GM10248 (cell line): Measurements from ENCODE around the gene MRPL20.
"Not testable (repeated sequence)": the region's sequence is repeated elsewhere in the genome, so short reads cannot be mapped to it uniquely, and the experiment has no call there.

Experiments used
- CTCF ChIA-PET: fragments of 300-600 bp; sonication (Branson Sonifier 250); formaldehyde crosslinking; extraction: SDS; loops from one replicate; lab custom pipeline; 2021; ENCODE audit warnings: antibody characterized with exemption; lab: Yijun Ruan, JAX
- POLR2A ChIA-PET: fragments of 350-650 bp; sonication (Branson Sonifier 250); formaldehyde crosslinking; extraction: SDS; loops from one replicate; lab custom pipeline; 2020; ENCODE audit warnings: antibody characterized with exemption; lab: Yijun Ruan, JAX
- DNase-seq: peaks from one replicate; pipeline ENCODE4 v3.0.0; 2012; ENCODE audit errors: extremely low spot score
- TF ChIP-seq, protein P1 (sequence below): IDR thresholded peaks from 2 replicates; pipeline ENCODE4 v1.5.1; 2012; ENCODE audit warnings: mild to moderate bottlenecking, low read depth; ENCODE audit errors: extremely low read depth, missing control alignments, control extremely low read depth

The MRPL20 gene

DNA sequence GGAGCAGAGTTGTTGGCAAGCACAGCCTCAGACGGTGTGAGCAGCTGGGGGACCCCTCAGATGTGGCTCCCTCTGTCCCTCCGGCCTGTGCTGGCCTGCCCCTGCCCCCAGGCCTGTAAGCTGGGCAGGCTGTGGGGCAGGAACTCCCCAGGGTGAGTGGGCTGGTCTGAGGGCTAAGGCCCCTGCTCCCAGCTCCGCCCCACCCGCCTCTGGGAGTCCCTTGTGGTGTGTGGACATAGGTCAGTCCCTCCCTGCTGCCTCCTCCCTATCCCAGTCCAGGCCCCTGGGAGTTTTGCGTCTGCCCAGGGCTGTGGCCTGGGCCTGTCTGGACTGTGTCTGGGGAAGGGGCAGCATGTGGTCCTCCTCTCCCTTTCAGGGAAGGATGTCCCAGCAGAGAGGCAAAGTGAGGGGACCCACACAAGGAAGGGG is 24.8 kb upstream of the MRPL20 start:
- CTCF ChIA-PET, result no interaction called here
- DNase-seq, result no peak
- TF ChIP-seq, protein P1, sequence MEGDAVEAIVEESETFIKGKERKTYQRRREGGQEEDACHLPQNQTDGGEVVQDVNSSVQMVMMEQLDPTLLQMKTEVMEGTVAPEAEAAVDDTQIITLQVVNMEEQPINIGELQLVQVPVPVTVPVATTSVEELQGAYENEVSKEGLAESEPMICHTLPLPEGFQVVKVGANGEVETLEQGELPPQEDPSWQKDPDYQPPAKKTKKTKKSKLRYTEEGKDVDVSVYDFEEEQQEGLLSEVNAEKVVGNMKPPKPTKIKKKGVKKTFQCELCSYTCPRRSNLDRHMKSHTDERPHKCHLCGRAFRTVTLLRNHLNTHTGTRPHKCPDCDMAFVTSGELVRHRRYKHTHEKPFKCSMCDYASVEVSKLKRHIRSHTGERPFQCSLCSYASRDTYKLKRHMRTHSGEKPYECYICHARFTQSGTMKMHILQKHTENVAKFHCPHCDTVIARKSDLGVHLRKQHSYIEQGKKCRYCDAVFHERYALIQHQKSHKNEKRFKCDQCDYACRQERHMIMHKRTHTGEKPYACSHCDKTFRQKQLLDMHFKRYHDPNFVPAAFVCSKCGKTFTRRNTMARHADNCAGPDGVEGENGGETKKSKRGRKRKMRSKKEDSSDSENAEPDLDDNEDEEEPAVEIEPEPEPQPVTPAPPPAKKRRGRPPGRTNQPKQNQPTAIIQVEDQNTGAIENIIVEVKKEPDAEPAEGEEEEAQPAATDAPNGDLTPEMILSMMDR, result no peak
- POLR2A ChIA-PET, result no interaction called here

GRCh38 chr1:1430992-1431844 is 24.1 kb upstream of the MRPL20 start:
- CTCF ChIA-PET, result interaction anchor here (1.8 to 2.9 kb wide), 2 partner anchors 10 to 16 kb away, joined by 5 to 14 read pairs; no protein-coding TSS in a partner anchor
- TF ChIP-seq, protein P1, result no peak
- DNase-seq, result no peak
- POLR2A ChIA-PET, result no interaction called here

DNA sequence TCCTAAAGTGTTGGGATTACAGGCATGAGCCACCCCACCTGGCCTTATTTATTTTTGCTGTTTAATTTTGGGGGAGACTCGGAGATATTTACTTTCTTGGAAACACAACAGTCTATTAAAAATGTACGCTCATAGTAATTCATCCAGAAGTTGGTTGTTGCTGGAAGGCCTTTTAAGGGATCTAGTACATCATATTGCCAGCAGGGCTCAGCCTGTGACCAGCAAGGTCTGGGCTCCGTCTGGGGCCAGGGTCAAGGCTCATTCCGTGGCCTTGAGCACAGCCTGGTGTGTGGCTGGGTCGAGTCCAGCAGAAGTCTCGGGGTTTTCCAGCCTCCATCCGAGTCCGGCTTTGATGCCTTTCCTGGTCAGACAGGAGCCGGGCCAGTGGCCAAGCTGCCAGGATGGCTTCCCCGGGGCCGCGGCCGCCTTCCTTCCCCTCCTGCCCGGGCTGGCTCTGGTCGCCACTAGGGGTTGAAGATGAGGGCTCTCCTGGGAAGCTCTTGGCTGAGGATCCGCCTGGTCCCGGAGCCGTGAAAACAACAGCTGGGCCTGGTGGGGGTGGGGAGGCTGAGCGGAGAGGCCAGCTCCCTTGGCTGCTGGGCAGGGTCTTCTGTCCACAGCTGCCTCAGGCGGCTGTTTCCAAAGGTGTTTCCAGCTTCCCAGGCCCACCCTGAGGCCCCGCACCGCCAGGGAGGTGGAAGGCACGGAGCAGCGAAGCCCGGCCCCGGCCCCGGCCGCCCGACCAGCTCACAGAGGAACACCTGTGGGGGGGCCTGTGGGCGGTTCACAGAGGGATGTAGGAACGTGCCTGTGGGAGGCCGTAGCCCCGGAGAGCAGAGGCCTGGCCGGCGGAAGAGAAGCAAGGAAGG is 23.3 kb upstream of the MRPL20 start:
- ChIA-PET CTCF (interaction anchor here (1.8 to 2.9 kb wide), 2 partner anchors 11 to 15 kb away, joined by 5 to 14 read pairs; no protein-coding TSS in a partner anchor), POLR2A (no interaction called here)
- no peak for DNase-seq
- TF ChIP-seq, protein P1, result no peak

- TF ChIP-seq, protein P1, result no peak
- ChIA-PET CTCF (interaction anchor here (1.8 to 2.9 kb wide), 2 partner anchors 12 to 14 kb away, joined by 5 to 14 read pairs; no protein-coding TSS in a partner anchor), POLR2A (no interaction called here)
- DNase-seq, result no peak
Observed at GRCh38 chr1:1429671-1430073, 22.6 kb upstream of the MRPL20 start.

DNA sequence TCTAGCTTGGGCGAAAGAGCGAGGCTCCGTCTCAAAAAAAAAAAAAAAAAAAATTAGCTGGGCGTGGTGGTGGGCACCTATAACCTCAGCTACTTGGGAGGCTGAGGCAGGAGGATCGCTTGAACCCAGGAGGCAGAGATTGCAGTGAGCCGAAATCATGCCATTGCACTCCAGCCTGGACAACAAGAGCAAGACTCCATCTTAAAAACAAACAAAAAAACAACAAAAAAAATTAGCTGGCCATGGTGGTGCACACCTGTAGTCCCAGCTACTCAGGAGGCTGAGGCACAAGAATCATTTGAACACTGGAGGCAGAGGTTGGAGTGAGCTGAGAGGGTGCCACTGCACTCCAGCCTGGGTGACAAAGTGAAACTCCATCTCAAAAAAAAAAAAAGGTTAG is 21.9 kb upstream of the MRPL20 start:
- DNase-seq, POLR2A ChIA-PET: not testable (repeated sequence)
- CTCF ChIA-PET, result interaction anchor here (2.9 kb wide), 1 partner anchor 12 kb away, joined by 14 read pairs; no protein-coding TSS in a partner anchor

- DNase-seq, result no peak
- POLR2A ChIA-PET, result no interaction called here
- TF ChIP-seq, protein P1, result no peak
- CTCF ChIA-PET, result interaction anchor here (2.9 kb wide), 1 partner anchor 13 kb away, joined by 14 read pairs; no protein-coding TSS in a partner anchor
Observed at GRCh38 chr1:1428174-1428573, 21.1 kb upstream of the MRPL20 start.
